SK-N-SH (cell line): ENCODE data around the gene GRIA1.

Experiments
- CTCF ChIP-seq: fragments of 200-600 bp; sonication (generic); IDR thresholded peaks from 2 replicates; pipeline ENCODE4 v1.6.1; 2017; ENCODE audit warnings: antibody characterized with exemption, mild to moderate bottlenecking, moderate library complexity
- EZH2phosphoT487 ChIP-seq: fragments of 200-600 bp; sonication (generic); IDR thresholded peaks from 2 replicates; pipeline ENCODE4 v1.6.1; 2017; ENCODE audit warnings: low read depth, mixed run types, mild to moderate bottlenecking, antibody characterized with exemption, moderate library complexity, borderline replicate concordance
- GABPA ChIP-seq: IDR thresholded peaks from 2 replicates; pipeline ENCODE4 v1.4.0; 2012; ENCODE audit warnings: low read depth, mild to moderate bottlenecking
- NFIC ChIP-seq: IDR thresholded peaks from 2 replicates; pipeline ENCODE4 v1.4.0; 2012; ENCODE audit warnings: borderline replicate concordance
- PBX3 ChIP-seq: IDR thresholded peaks from 2 replicates; pipeline ENCODE4; 2012
- POLR2AphosphoS5 ChIP-seq: IDR thresholded peaks from 2 replicates; pipeline ENCODE4 v1.6.1; 2012; ENCODE audit warnings: low read depth, low read length
- REST ChIP-seq: IDR thresholded peaks from 2 replicates; pipeline ENCODE4 v1.6.1; 2012; ENCODE audit warnings: mild to moderate bottlenecking, low read depth, low read length, moderate library complexity
- SMC3 ChIP-seq: IDR thresholded peaks from 2 replicates; pipeline ENCODE4 v1.6.1; 2012; ENCODE audit warnings: low read depth, low read length, improper control_type of control experiment
- USF2 ChIP-seq: fragments of 150-350 bp; IDR thresholded peaks from 2 replicates; pipeline ENCODE4 v1.6.1; 2017; ENCODE audit warnings: antibody characterized with exemption, low read length, low read depth, borderline replicate concordance

- TF ChIP-seq EZH2phosphoT487, result no peak
- TF ChIP-seq SMC3, result no peak
- TF ChIP-seq CTCF, result no peak
- no peak for TF ChIP-seq NFIC
- TF ChIP-seq USF2, result no peak
- TF ChIP-seq REST, result no peak
- TF ChIP-seq POLR2AphosphoS5, result no peak
- no peak for TF ChIP-seq GABPA
- no peak for TF ChIP-seq PBX3
Observed at GRCh38 chr5:153718713-153719112, 228.2 kb downstream of the GRIA1 start.
